ENCODE data around the gene SIDT2. TPM values are rescaled to one million over a fixed set of nuclear protein-coding genes. Genes with fewer than 3 reads are reported as not detected.

The SIDT2 gene
- total and polyA plus RNA-seq, 2 of the 8 experiments (the other 6 are each of a cell fraction or from before 2014, with no cell fraction given): 18.5 to 21.1 TPM

- Histone ChIP-seq H4K8ac (ENCODE audit: extremely low read depth, insufficient read depth, low read length) (no peak overlapping the region), H3K9ac (replicated peaks in 1 of 4; ENCODE audit: extremely low read depth in 1 of 4, low read depth in 3 of 4, low read length in 3 of 4) (no peak overlapping the region), H3K23me2 (ENCODE audit: low read depth, low read length) (peaks cover 7% of the 10 kb centered on the region), H3K4me2 (ENCODE audit: insufficient read depth in 1 of 2, low read depth in 2 of 2, low read length in 2 of 2) (no peak overlapping the region), H3K79me2 (ENCODE audit: control insufficient read depth in 1 of 2, insufficient read depth in 2 of 2, low read length in 2 of 2) (peaks cover 0 to 33% of the 10 kb centered on the region in 2 experiments; a peak in 2 of 4 replicates), H2AK5ac (ENCODE audit: low read depth, low read length) (no peak overlapping the region), H3K4me3 (ENCODE audit: extremely low read depth in 1 of 4, insufficient read depth in 2 of 4, low read depth in 3 of 4, low read length in 4 of 4) (no peak overlapping the region), H2BK15ac (ENCODE audit: low read length) (no peak overlapping the region), H4K5ac (ENCODE audit: insufficient read length, low read depth, low read length) (no peak overlapping the region), H2BK5ac (ENCODE audit: low read depth, low read length) (no peak overlapping the region), H3K18ac (ENCODE audit: extremely low read depth, low read length) (no peak overlapping the region), H3K27ac (ENCODE audit: low read depth, low read length) (no peak overlapping the region), H3K4ac (replicated peaks; ENCODE audit: insufficient read length, low read depth, low read length) (no peak overlapping the region), H2BK12ac (ENCODE audit: low read depth, low read length) (no peak overlapping the region), H2BK20ac (ENCODE audit: low read length) (no peak overlapping the region), H3K9me3 (ENCODE audit: insufficient read depth in 2 of 2, low read depth in 1 of 2, low read length in 1 of 2) (no peaks in the 10 kb centered on the region), H3K14ac (ENCODE audit: insufficient read length) (no peak overlapping the region), H3K4me1 (replicated peaks in 1 of 4; ENCODE audit: control insufficient read depth in 3 of 4, insufficient read depth in 4 of 4, low read length in 3 of 4) (peaks cover 0 to 8% (median 2%) of the 10 kb centered on the region in 4 experiments; a peak in 3 of 7 replicates), H3K23ac (ENCODE audit: insufficient read length) (no peak overlapping the region), H4K20me1 (replicated peaks in 1 of 2; ENCODE audit: control insufficient read depth in 1 of 2, insufficient read depth in 2 of 2, low read length in 2 of 2) (peaks cover 1 to 2% of the 10 kb centered on the region in 2 experiments), H3K36me3 (ENCODE audit: control insufficient read depth in 2 of 4, insufficient read depth in 4 of 4, low read length in 3 of 4) (peaks cover 4 to 15% (median 10%) of the 10 kb centered on the region in 4 experiments; a peak in 7 of 8 replicates), H3K27me3 (replicated peaks in 1 of 4; ENCODE audit: control insufficient read depth in 3 of 4, extremely low read depth in 1 of 4, insufficient read depth in 3 of 4, low read length in 3 of 4) (no peaks in the 10 kb centered on the region), H2AFZ (ENCODE audit: low read length) (no peak overlapping the region), H2BK120ac (replicated peaks; ENCODE audit: low read depth, low read length) (no peak overlapping the region), H4K91ac (replicated peaks; ENCODE audit: insufficient read length, low read length) (no peak overlapping the region), H3K56ac (replicated peaks; ENCODE audit: insufficient read length, low read depth, low read length) (no peak overlapping the region), H3K79me1 (ENCODE audit: low read depth, low read length) (peaks cover 7% of the 10 kb centered on the region; the same call in 1 of the 2 replicates)
- WGBS, 2 experiments (ENCODE audit: extremely low coverage in 1 of 2, insufficient coverage in 1 of 2, insufficient read length in 1 of 2, insufficient replicate concordance in 2 of 2, low coverage in 1 of 2, low lambda C conversion rate in 2 of 2, missing lambda C conversion rate in 1 of 2): 93% methylated on average over 12 of the region's 12 CpGs; no CpG with 5 or more reads in 1 of the 2 experiments
- FAIRE-seq (no peak), DNase-seq (ENCODE audit: low read depth in 1 of 2, low spot score in 2 of 2) (no peak)
- no peak for TF ChIP-seq EZH2 (IDR thresholded peaks at IDR 0.05; ENCODE audit: low read depth, low read length, severe bottlenecking)
- ChIA-PET CTCF (ENCODE audit: partially characterized antibody) (interaction anchor here (1.0 to 25.0 kb wide), 6 partner anchors 9 to 59 kb away, joined by 6 to 449 read pairs (median 48); partner anchors contain the start of genes SIDT2 and TAGLN), POLR2A (ENCODE audit: partially characterized antibody) (interaction anchor here (0.6 to 6.0 kb wide), 4 partner anchors 26 to 84 kb away, joined by 3 to 53 read pairs (median 3); partner anchors contain the start of gene SIDT2)
Measured at GRCh38 chr11:117229411-117229810, 50.9 kb downstream of the SIDT2 start.

Data from H1 (cell line).